ENCODE measurements around the gene WWOX. TPM values are rescaled to one million over a fixed set of nuclear protein-coding genes. Genes with fewer than 3 reads are reported as not detected.

Gene WWOX
- total and polyA plus RNA-seq, 2 of the 4 experiments (the other 2 are of a cell fraction) = 2.7 to 5.4 TPM

GRCh38 chr16:79250502-79251098 lies 1151.1 kb downstream of the WWOX start:
- CTCF ChIA-PET = no interaction called here
- Histone ChIP-seq H3K4ac (ENCODE audit: low read depth, low read length) (no peak overlapping the region), H2BK20ac (ENCODE audit: low read depth, low read length) (no peak overlapping the region), H3K23ac (ENCODE audit: low read depth, low read length) (no peak overlapping the region), H3K56ac (ENCODE audit: extremely low read depth, insufficient read depth, low read length) (no peak overlapping the region), H3K14ac (replicated peaks; ENCODE audit: low read depth, low read length) (no peak overlapping the region), H2AFZ (replicated peaks; ENCODE audit: low read length, poor library complexity) (no peak overlapping the region), H2BK5ac (ENCODE audit: low read depth, low read length, poor library complexity, severe bottlenecking) (no peak overlapping the region), H3K9ac (ENCODE audit: low read depth, low read length) (no peak overlapping the region), H3K27me3 (ENCODE audit: control insufficient read depth, insufficient read depth, low read length) (no peaks in the 10 kb centered on the region), H4K5ac (ENCODE audit: low read depth, low read length) (no peak overlapping the region), H2AK5ac (ENCODE audit: low read depth, low read length) (no peak overlapping the region), H3K18ac (ENCODE audit: low read depth, low read length) (no peak overlapping the region), H3K27ac (ENCODE audit: insufficient read depth, low read length) (no peak overlapping the region), H3K9me3 (ENCODE audit: control insufficient read depth, insufficient read depth, low read length) (peaks cover 15% of the 10 kb centered on the region), H2BK15ac (ENCODE audit: low read depth, low read length) (no peak overlapping the region), H2AK9ac (replicated peaks; ENCODE audit: low read depth, low read length, poor library complexity) (no peak overlapping the region), H3K4me1 (ENCODE audit: control insufficient read depth, insufficient read depth, low read length) (no peaks in the 10 kb centered on the region), H3K4me2 (ENCODE audit: low read depth, low read length) (no peak overlapping the region), H3K4me3 (ENCODE audit: insufficient read depth, low read depth, low read length) (no peak overlapping the region), H4K20me1 (ENCODE audit: insufficient read depth, low read length) (no peaks in the 10 kb centered on the region), H2BK120ac (ENCODE audit: low read depth, low read length) (no peak overlapping the region), H3K79me1 (ENCODE audit: low read depth in 1 of 2, low read length in 2 of 2) (no peaks in the 10 kb centered on the region), H4K8ac (ENCODE audit: low read depth in 2 of 2, low read length in 2 of 2) (no peak overlapping the region), H3K9me1 (ENCODE audit: insufficient read depth, low read length) (no peaks in the 10 kb centered on the region), H3K36me3 (ENCODE audit: control insufficient read depth, insufficient read depth, low read length) (no peaks in the 10 kb centered on the region), H4K91ac (ENCODE audit: insufficient read depth, low read depth, low read length) (no peak overlapping the region)
- dilution Hi-C loops (cut with HindIII; ENCODE audit: low sequenced_read_pairs, unreplicated experiment) = no loop called here
- POLR2A ChIA-PET (ENCODE audit: unreplicated experiment) = no interaction called here
- intact Hi-C loops (cut with micrococcal nuclease) = no loop called here
- ATAC-seq (ENCODE audit: low read depth) (no peak), DNase-seq (no peak)
- BruUV-seq (replicated peaks) = no TSS peak
- TF ChIP-seq NFE2L2 (IDR thresholded peaks at IDR 0.05; ENCODE audit: low read depth, low read length) (no peak), RAD21 (IDR thresholded peaks at IDR 0.05; ENCODE audit: low read length) (no peak), CEBPB (IDR thresholded peaks at IDR 0.05; ENCODE audit: low read depth, low read length) (no peak), USF2 (IDR thresholded peaks at IDR 0.05; ENCODE audit: low read depth, low read length) (no peak), RCOR1 (IDR thresholded peaks at IDR 0.05; ENCODE audit: insufficient replicate concordance, low read length) (no peak), MXI1 (IDR thresholded peaks at IDR 0.05; ENCODE audit: borderline replicate concordance, low read depth, low read length) (no peak), CTCF (conservative IDR thresholded peaks at IDR 0.05; ENCODE audit: low read depth, low read length) (no peak), SMC3 (IDR thresholded peaks at IDR 0.05; ENCODE audit: low read depth, low read length) (no peak), RFX5 (IDR thresholded peaks at IDR 0.05; ENCODE audit: low read depth, low read length) (no peak), FOS (IDR thresholded peaks at IDR 0.05; ENCODE audit: low read depth, low read length) (no peak), ELK1 (IDR thresholded peaks at IDR 0.05; ENCODE audit: borderline replicate concordance, low read depth, low read length) (no peak), MAFK (IDR thresholded peaks at IDR 0.05; ENCODE audit: low read depth, low read length) (no peak), CHD1 (IDR thresholded peaks at IDR 0.05; ENCODE audit: low read depth, low read length) (no peak), POLR2A (IDR thresholded peaks at IDR 0.05; ENCODE audit: low read depth, low read length) (no peak), BHLHE40 (IDR thresholded peaks at IDR 0.05; ENCODE audit: low read depth, low read length) (no peak), MAZ (IDR thresholded peaks at IDR 0.05; ENCODE audit: borderline replicate concordance, low read depth, low read length) (no peak)
- no CpG with 5 or more reads among the region's 8 CpGs for WGBS, 2 experiments (ENCODE audit: extremely low coverage in 2 of 2, insufficient read length in 1 of 2)
- in situ Hi-C loops (cut with MboI; ENCODE audit: low sequenced_read_pairs) = no loop called here
